GM23338 (cell line): ENCODE data around the gene CPA1. TPM values are rescaled to one million over a fixed set of nuclear protein-coding genes. Genes with fewer than 3 reads are reported as not detected.

Source experiments
- ATAC-seq: fragments of 200-7000 bp; cut with Tn5 transposase; 3 replicates; pipeline ENCODE4 v1.9.1; 2020
- DNase-seq: peaks from one replicate; pipeline ENCODE4 v3.0.0-alpha.2; 2015; ENCODE audit warnings: low spot score
- H2AFZ ChIP-seq: fragments of 200-600 bp; sonication (generic); 2 replicates; pipeline ENCODE4 v1.8.0; 2016; ENCODE audit warnings: antibody characterized with exemption, mild to moderate bottlenecking, moderate library complexity
- H3F3A ChIP-seq: fragments of 200-600 bp; sonication (generic); replicated peaks from 2 replicates; pipeline ENCODE4 v1.8.0; 2017; ENCODE audit warnings: antibody characterized with exemption, mixed run types, low read depth
- H3K27ac ChIP-seq: fragments of 200-600 bp; sonication (generic); 2 replicates; pipeline ENCODE4 v1.6.1; 2016; ENCODE audit warnings: low read depth
- H3K27me3 ChIP-seq: fragments of 200-600 bp; sonication (generic); 2 replicates; pipeline ENCODE4 v1.8.0; 2016; ENCODE audit warnings: mild to moderate bottlenecking, mixed run types, moderate library complexity; ENCODE audit not compliant: insufficient read depth
- H3K36me3 ChIP-seq: fragments of 200-600 bp; sonication (generic); 2 replicates; pipeline ENCODE4 v1.8.0; 2016; ENCODE audit warnings: mild to moderate bottlenecking; ENCODE audit not compliant: insufficient read depth
- H3K4me1 ChIP-seq: fragments of 200-600 bp; sonication (generic); 2 replicates; pipeline ENCODE4 v1.8.0; 2016; ENCODE audit warnings: mild to moderate bottlenecking, moderate library complexity; ENCODE audit not compliant: insufficient read depth
- H3K4me2 ChIP-seq: fragments of 200-600 bp; sonication (generic); 2 replicates; pipeline ENCODE4 v1.7.1; 2017; ENCODE audit warnings: mixed run types
- H3K4me3 ChIP-seq: fragments of 200-600 bp; sonication (generic); 2 replicates; pipeline ENCODE4 v1.6.1; 2016; ENCODE audit warnings: mixed run types
- H3K79me2 ChIP-seq: fragments of 200-600 bp; sonication (generic); replicated peaks from 2 replicates; pipeline ENCODE4 v1.8.0; 2017; ENCODE audit warnings: mild to moderate bottlenecking; ENCODE audit not compliant: insufficient read depth
- H3K9me2 ChIP-seq: fragments of 200-600 bp; sonication (generic); 2 replicates; pipeline ENCODE4 v1.8.0; 2017; ENCODE audit not compliant: insufficient read depth
- H4K20me1 ChIP-seq: fragments of 200-600 bp; sonication (generic); replicated peaks from 2 replicates; pipeline ENCODE4 v1.8.0; 2017; ENCODE audit warnings: mild to moderate bottlenecking; ENCODE audit not compliant: insufficient read depth
- H3K27ac Mint-ChIP-seq: 2 replicates; pipeline ENCODE4 v1.8.0; 2020; ENCODE audit warnings: inconsistent platforms, mild to moderate bottlenecking, moderate library complexity, mixed read lengths
- H3K27me3 Mint-ChIP-seq: 3 replicates; pipeline ENCODE4 v1.8.0; 2022; ENCODE audit warnings: low read depth, mild to moderate bottlenecking, moderate library complexity, mixed read lengths, inconsistent platforms; ENCODE audit not compliant: insufficient read depth, poor library complexity
- H3K36me3 Mint-ChIP-seq: 3 replicates; pipeline ENCODE4 v1.8.0; 2021; ENCODE audit warnings: low read depth, mild to moderate bottlenecking, inconsistent platforms, moderate library complexity, mixed read lengths
- H3K4me1 Mint-ChIP-seq: 3 replicates; pipeline ENCODE4 v1.8.0; 2020; ENCODE audit warnings: mild to moderate bottlenecking, inconsistent platforms, mixed read lengths
- H3K4me3 Mint-ChIP-seq: 3 replicates; pipeline ENCODE4 v1.8.0; 2021; ENCODE audit warnings: moderate library complexity, mild to moderate bottlenecking, inconsistent platforms, mixed read lengths
- H3K9me3 Mint-ChIP-seq: 3 replicates; pipeline ENCODE4 v1.8.0; 2020; ENCODE audit warnings: moderate library complexity, mild to moderate bottlenecking, inconsistent platforms, mixed read lengths
- NANOG ChIP-seq: IDR thresholded peaks from 2 replicates; pipeline ENCODE4 v1.6.1; 2016; ENCODE audit warnings: antibody characterized with exemption, borderline replicate concordance
- POLR2AphosphoS5 ChIP-seq: IDR thresholded peaks from 2 replicates; pipeline ENCODE4 v1.6.1; 2016; ENCODE audit warnings: antibody characterized with exemption, low read depth
- STAT1 ChIP-seq: IDR thresholded peaks from one replicate; pipeline ENCODE4 v1.6.1; 2016; ENCODE audit warnings: antibody characterized with exemption; ENCODE audit not compliant: unreplicated experiment
- ZNF462 ChIP-seq: fragments of 250-450 bp; sonication (Bioruptor Pico); IDR thresholded peaks from 2 replicates; pipeline ENCODE4 v1.5.0; 2020; ENCODE audit warnings: mild to moderate bottlenecking, moderate library complexity
- polyA plus RNA-seq: library from polyadenylated mRNA; unstranded; fragments of >200 nt; fragmentation: Nextera tagmentation; extraction: Ambion mirVana; gene quantifications from 2 replicates; pipeline ENCODE4 v1.2.1, GENCODE V29; 2016
- total RNA-seq: library from RNA; depleted of rRNA; stranded (reverse); fragments of >200 nt; shearing (Covaris generic); gene quantifications from 2 replicates; pipeline ENCODE4 v1.2.3, GENCODE V29; 2014
- TF ChIP-seq, protein P1 (sequence below): IDR thresholded peaks from 2 replicates; pipeline ENCODE4 v1.6.1; 2016; ENCODE audit warnings: antibody characterized with exemption

Gene CPA1
- total and polyA plus RNA-seq, 2 experiments from 2014 or later, result not detected

DNA sequence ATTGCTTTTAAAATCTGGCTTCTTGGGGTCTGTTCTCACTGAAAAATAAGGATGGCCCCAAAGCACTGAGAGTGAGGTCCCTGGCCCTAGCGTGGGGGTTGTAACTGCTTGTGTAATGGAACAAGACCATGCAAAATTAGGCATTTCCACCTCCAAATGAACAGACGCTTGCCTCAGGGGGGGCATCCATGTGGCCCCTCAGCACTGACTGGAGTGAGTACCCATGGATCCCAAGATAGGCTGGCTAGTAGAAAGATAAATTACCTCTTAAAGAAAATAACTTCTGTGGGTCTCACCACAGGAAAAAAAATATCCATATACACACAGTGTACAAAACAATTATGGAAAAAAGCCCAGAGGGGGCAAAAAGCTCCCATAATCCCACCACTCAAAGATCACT lies 15.2 kb upstream of the CPA1 start (continued):
- TF ChIP-seq ZNF462 (CRISPR knock-in tag), result no peak
- no peak for TF ChIP-seq STAT1
- TF ChIP-seq, protein P1, sequence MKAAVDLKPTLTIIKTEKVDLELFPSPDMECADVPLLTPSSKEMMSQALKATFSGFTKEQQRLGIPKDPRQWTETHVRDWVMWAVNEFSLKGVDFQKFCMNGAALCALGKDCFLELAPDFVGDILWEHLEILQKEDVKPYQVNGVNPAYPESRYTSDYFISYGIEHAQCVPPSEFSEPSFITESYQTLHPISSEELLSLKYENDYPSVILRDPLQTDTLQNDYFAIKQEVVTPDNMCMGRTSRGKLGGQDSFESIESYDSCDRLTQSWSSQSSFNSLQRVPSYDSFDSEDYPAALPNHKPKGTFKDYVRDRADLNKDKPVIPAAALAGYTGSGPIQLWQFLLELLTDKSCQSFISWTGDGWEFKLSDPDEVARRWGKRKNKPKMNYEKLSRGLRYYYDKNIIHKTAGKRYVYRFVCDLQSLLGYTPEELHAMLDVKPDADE, result no peak
- no peak for TF ChIP-seq POLR2AphosphoS5
- no peak for TF ChIP-seq NANOG

GRCh38 chr7:130365511-130366441 lies 14.5 kb upstream of the CPA1 start:
- ATAC-seq, result peak; percentile 74
- peak; percentile 54 for DNase-seq
- Histone ChIP-seq H3K4me1 (peaks cover 5% of the 10 kb centered on the region; the same call in 1 of the 2 replicates), H3K27ac (no peak overlapping the region), H3K27me3 (no peaks in the 10 kb centered on the region), H2AFZ (no peak overlapping the region), H3K4me3 (no peak overlapping the region), H3K9me2 (no peaks in the 10 kb centered on the region), H3F3A (no peaks in the 10 kb centered on the region), H3K79me2 (no peaks in the 10 kb centered on the region), H3K4me2 (no peak overlapping the region), H3K36me3 (no peaks in the 10 kb centered on the region), H4K20me1 (no peaks in the 10 kb centered on the region)
- Mint-ChIP-seq H3K27ac (no peak overlapping the region), H3K27me3 (peaks cover 7% of the 10 kb centered on the region), H3K36me3 (no peaks in the 10 kb centered on the region; the same call in 2 of the 3 replicates), H3K4me1 (peaks cover 21% of the 10 kb centered on the region), H3K9me3 (0 out of 3 replicates have a peak, but pooled peaks cover 6% of the 10 kb centered on the region), H3K4me3 (no peak overlapping the region)
- TF ChIP-seq ZNF462 (CRISPR knock-in tag), result no peak
- TF ChIP-seq STAT1, result no peak
